B cell (primary cell): ENCODE measurements around the gene SLC22A25. TPM values are rescaled to one million over a fixed set of nuclear protein-coding genes. Genes with fewer than 3 reads are reported as not detected.

Source experiments
- ATAC-seq: fragments of 200-7000 bp; cut with Tn5 transposase; one replicate; pipeline ENCODE4 v1.10.0; 2021; ENCODE audit warnings: low read depth, mild to moderate bottlenecking, moderate number of reproducible peaks, moderate library complexity
- CTCF ChIA-PET: fragments of 350-600 bp; sonication (Branson Sonifier 250); formaldehyde crosslinking; loops from one replicate; lab custom pipeline; 2021; ENCODE audit warnings: antibody characterized with exemption, inconsistent platforms; lab: Charles Lee
- POLR2A ChIA-PET: fragments of 350-600 bp; sonication (Branson Sonifier 250); formaldehyde crosslinking; loops from one replicate; lab custom pipeline; 2021; ENCODE audit warnings: antibody characterized with exemption; lab: Charles Lee
- DNase-seq: peaks from one replicate; pipeline ENCODE4 v3.0.0; 2013
- H2AFZ ChIP-seq: 2 replicates; pipeline ENCODE4 v1.6.1; 2012; ENCODE audit warnings: mild to moderate bottlenecking, low read depth, low read length; ENCODE audit not compliant: insufficient read depth, poor library complexity, severe bottlenecking
- H3K27ac ChIP-seq, 2 donors: 1 replicate in 1 of 2; 2 replicates in 1 of 2; pipeline ENCODE4 v1.5.1; 2012 to 2013; ENCODE audit warnings: low read length in 2 of 2, mild to moderate bottlenecking in 2 of 2, moderate library complexity in 1 of 2
- H3K27me3 ChIP-seq, 4 experiments: fragments of 200-600 bp in 1 of 4; sonication (generic) in 1 of 4; replicated peaks in 1 of 4; 1 replicate in 2 of 4; 2 replicates in 2 of 4; pipeline versions ENCODE4 v1.6.1 to v1.7.0; 2013 to 2016; ENCODE audit warnings: low read length in 3 of 4, mild to moderate bottlenecking in 2 of 4, mixed read lengths in 1 of 4, moderate library complexity in 1 of 4; ENCODE audit not compliant: insufficient read depth in 4 of 4, control insufficient read depth in 3 of 4; ENCODE audit errors: control extremely low read depth in 1 of 4
- H3K36me3 ChIP-seq, 2 experiments: replicated peaks in 1 of 2; 1 replicate in 1 of 2; 2 replicates in 1 of 2; pipeline versions ENCODE4 v1.6.1 to v1.7.1; 2013; ENCODE audit warnings: low read length in 1 of 2; ENCODE audit not compliant: insufficient read depth in 2 of 2, control insufficient read depth in 1 of 2; ENCODE audit errors: control extremely low read depth in 1 of 2, extremely low read depth in 1 of 2
- H3K4me1 ChIP-seq, 2 donors: fragments of 200-600 bp in 1 of 2; sonication (generic) in 1 of 2; 1 replicate in 1 of 2; 2 replicates in 1 of 2; pipeline versions ENCODE4 v1.5.1 to v1.6.1; 2013 to 2017; ENCODE audit warnings: low read length in 2 of 2; ENCODE audit not compliant: control insufficient read depth in 2 of 2, insufficient read depth in 2 of 2
- H3K4me2 ChIP-seq: replicated peaks from 2 replicates; pipeline ENCODE3; 2012; ENCODE audit warnings: mild to moderate bottlenecking, low read depth, low read length; ENCODE audit not compliant: poor library complexity, severe bottlenecking
- H3K4me3 ChIP-seq, 5 experiments: fragments of 200-600 bp in 1 of 5; sonication (generic) in 1 of 5; 1 replicate in 3 of 5; 2 replicates in 2 of 5; pipeline versions ENCODE4 v1.5.1 to v1.7.0; 2011 to 2016; ENCODE audit warnings: low read length in 4 of 5, mild to moderate bottlenecking in 4 of 5, low read depth in 2 of 5, control low read depth in 1 of 5, moderate library complexity in 1 of 5; ENCODE audit not compliant: insufficient read depth in 1 of 5; ENCODE audit errors: control extremely low read depth in 1 of 5, extremely low read depth in 1 of 5
- H3K79me2 ChIP-seq: fragments of 200-600 bp; sonication (generic); one replicate; pipeline ENCODE4 v1.6.0; 2016; ENCODE audit warnings: low read length; ENCODE audit not compliant: control insufficient read depth, insufficient read depth
- H3K9ac ChIP-seq: fragments of 200-600 bp; sonication (generic); 2 replicates; pipeline ENCODE4 v1.6.1; 2017; ENCODE audit warnings: mild to moderate bottlenecking, low read length, moderate library complexity
- H3K9me3 ChIP-seq, 3 donors: one replicate each; pipeline versions ENCODE4 v1.6.1 to v1.7.1; 2013; ENCODE audit warnings: low read length in 2 of 3; ENCODE audit not compliant: control insufficient read depth in 2 of 3, insufficient read depth in 1 of 3; ENCODE audit errors: control extremely low read depth in 1 of 3
- H4K20me1 ChIP-seq: 2 replicates; pipeline ENCODE4 v1.6.0; 2012; ENCODE audit warnings: mild to moderate bottlenecking, low read length; ENCODE audit not compliant: insufficient read depth, control insufficient read depth, poor library complexity, severe bottlenecking
- H3K27ac Mint-ChIP-seq: one replicate; pipeline ENCODE4 v1.8.0; 2021; ENCODE audit warnings: mixed read lengths
- H3K27me3 Mint-ChIP-seq: one replicate; pipeline ENCODE4 v1.8.0; 2021; ENCODE audit warnings: mixed read lengths
- H3K4me1 Mint-ChIP-seq: one replicate; pipeline ENCODE4 v1.8.0; 2021; ENCODE audit warnings: mixed read lengths
- H3K4me3 Mint-ChIP-seq: one replicate; pipeline ENCODE4 v1.8.0; 2021; ENCODE audit warnings: mixed read lengths
- H3K9me3 Mint-ChIP-seq: one replicate; pipeline ENCODE4 v1.8.0; 2022; ENCODE audit warnings: mixed read lengths; ENCODE audit not compliant: insufficient read depth
- CTCF ChIP-seq: fragments of 200-600 bp; IDR thresholded peaks from one replicate; pipeline ENCODE4 v1.8.0; 2022; ENCODE audit warnings: antibody characterized with exemption, mild to moderate bottlenecking
- EZH2 ChIP-seq: IDR thresholded peaks from 2 replicates; pipeline ENCODE4 v1.6.1; 2012; ENCODE audit warnings: borderline replicate concordance, low read depth, mild to moderate bottlenecking, moderate library complexity, low read length; ENCODE audit not compliant: insufficient read depth, poor library complexity, severe bottlenecking
- WGBS: methylation state at CpG from one replicate; pipeline ENCODE4 v1.1.5; 2013; ENCODE audit warnings: missing lambda C conversion rate; ENCODE audit not compliant: insufficient coverage; 5-methylcytosine and 5-hydroxymethylcytosine counted together
- intact Hi-C: fragments of 100-400 bp; cut with micrococcal nuclease; formaldehyde crosslinking; loops from one replicate; pipeline ENCODE4 v1.10.0; 2022
- polyA plus RNA-seq: library from polyadenylated mRNA; depleted of rRNA; stranded (reverse); fragments of >200 nt; gene quantifications from 2 replicates; pipeline ENCODE4 v1.2.3, GENCODE V29; 2012
- total RNA-seq, 2 donors: library from RNA; stranded (reverse); fragments of 120-200 nt in 1 of 2; gene quantifications; 1 replicate in 1 of 2; 2 replicates in 1 of 2; pipeline versions ENCODE4 v1.2.3 to v1.2.4, GENCODE V29; 2013 to 2022

The SLC22A25 gene
- total and polyA plus RNA-seq, 2 donors (not counting 1 experiment from before 2014, with no cell fraction given), result not detected

GRCh38 chr11:63226488-63227114 is 16.8 kb downstream of the SLC22A25 start:
- Histone ChIP-seq H3K4me2 (no peak overlapping the region), H3K4me3 (no peak overlapping the region), H3K27ac (no peak overlapping the region), H2AFZ (no peak overlapping the region), H3K36me3 (no peaks in the 10 kb centered on the region), H4K20me1 (no peaks in the 10 kb centered on the region), H3K4me1 (no peaks in the 10 kb centered on the region), H3K9me3 (no peaks in the 10 kb centered on the region), H3K79me2 (no peaks in the 10 kb centered on the region), H3K27me3 (peaks cover 0 to 5% (median 0%) of the 10 kb centered on the region in 4 experiments), H3K9ac (no peak overlapping the region)
- intact Hi-C loops, result no loop called here
- TF ChIP-seq CTCF (no peak), EZH2 (no peak)
- H3K27ac Mint-ChIP-seq, result no peak overlapping the region
- peaks cover 52% of the 10 kb centered on the region for H3K27me3 Mint-ChIP-seq
- H3K9me3 Mint-ChIP-seq, result no peaks in the 10 kb centered on the region
- no peak overlapping the region for H3K4me3 Mint-ChIP-seq
- ATAC-seq, result no peak
- H3K4me1 Mint-ChIP-seq, result no peaks in the 10 kb centered on the region
- POLR2A ChIA-PET, result no interaction called here
- CTCF ChIA-PET, result no interaction called here
- WGBS, result 100% methylated on average over 1 of the region's 1 CpG
- no peak for DNase-seq

GRCh38 chr11:63214093-63214492 is 29.3 kb downstream of the SLC22A25 start:
- intact Hi-C loops, result no loop called here
- H3K27me3 ChIP-seq, result peaks cover 0 to 7% (median 0%) of the 10 kb centered on the region in 4 experiments
- no peak overlapping the region for H3K27ac ChIP-seq
- WGBS, result no CpG with 5 or more reads among the region's 4 CpGs
- ATAC-seq (no peak), DNase-seq (no peak)
- no peaks in the 10 kb centered on the region for H3K79me2 ChIP-seq
- Mint-ChIP-seq H3K4me1 (no peaks in the 10 kb centered on the region), H3K9me3 (no peaks in the 10 kb centered on the region), H3K4me3 (no peak overlapping the region), H3K27ac (no peak overlapping the region), H3K27me3 (peaks cover 19% of the 10 kb centered on the region)
- H3K9me3 ChIP-seq, result peaks cover 0 to 3% (median 0%) of the 10 kb centered on the region in 3 donors
- CTCF ChIA-PET, result no interaction called here
- no peaks in the 10 kb centered on the region for H3K4me1 ChIP-seq
- no peaks in the 10 kb centered on the region for H4K20me1 ChIP-seq
- H3K4me2 ChIP-seq, result no peak overlapping the region
- no peaks in the 10 kb centered on the region for H3K36me3 ChIP-seq
- TF ChIP-seq CTCF, result no peak
- no peak for TF ChIP-seq EZH2
- H3K9ac ChIP-seq, result no peak overlapping the region
- POLR2A ChIA-PET, result no interaction called here
- H3K4me3 ChIP-seq, result no peak overlapping the region
- H2AFZ ChIP-seq, result no peak overlapping the region
